B cell (primary cell): ENCODE measurements around the gene FAM114A1. TPM values are rescaled to one million over a fixed set of nuclear protein-coding genes. Genes with fewer than 3 reads are reported as not detected.

Experiments
- ATAC-seq: fragments of 200-7000 bp; cut with Tn5 transposase; one replicate; pipeline ENCODE4 v1.10.0; 2021; ENCODE audit warnings: low read depth, mild to moderate bottlenecking, moderate number of reproducible peaks, moderate library complexity
- CTCF ChIA-PET: fragments of 350-600 bp; sonication (Branson Sonifier 250); formaldehyde crosslinking; loops from one replicate; lab custom pipeline; 2021; ENCODE audit warnings: antibody characterized with exemption, inconsistent platforms; lab: Charles Lee
- POLR2A ChIA-PET: fragments of 350-600 bp; sonication (Branson Sonifier 250); formaldehyde crosslinking; loops from one replicate; lab custom pipeline; 2021; ENCODE audit warnings: antibody characterized with exemption; lab: Charles Lee
- DNase-seq: peaks from one replicate; pipeline ENCODE4 v3.0.0; 2013
- H2AFZ ChIP-seq: 2 replicates; pipeline ENCODE4 v1.6.1; 2012; ENCODE audit warnings: mild to moderate bottlenecking, low read depth, low read length; ENCODE audit not compliant: insufficient read depth, poor library complexity, severe bottlenecking
- H3K27ac ChIP-seq, 2 donors: 1 replicate in 1 of 2; 2 replicates in 1 of 2; pipeline ENCODE4 v1.5.1; 2012 to 2013; ENCODE audit warnings: low read length in 2 of 2, mild to moderate bottlenecking in 2 of 2, moderate library complexity in 1 of 2
- H3K27me3 ChIP-seq, 4 experiments: fragments of 200-600 bp in 1 of 4; sonication (generic) in 1 of 4; replicated peaks in 1 of 4; 1 replicate in 2 of 4; 2 replicates in 2 of 4; pipeline versions ENCODE4 v1.6.1 to v1.7.0; 2013 to 2016; ENCODE audit warnings: low read length in 3 of 4, mild to moderate bottlenecking in 2 of 4, mixed read lengths in 1 of 4, moderate library complexity in 1 of 4; ENCODE audit not compliant: insufficient read depth in 4 of 4, control insufficient read depth in 3 of 4; ENCODE audit errors: control extremely low read depth in 1 of 4
- H3K36me3 ChIP-seq, 2 experiments: replicated peaks in 1 of 2; 1 replicate in 1 of 2; 2 replicates in 1 of 2; pipeline versions ENCODE4 v1.6.1 to v1.7.1; 2013; ENCODE audit warnings: low read length in 1 of 2; ENCODE audit not compliant: insufficient read depth in 2 of 2, control insufficient read depth in 1 of 2; ENCODE audit errors: control extremely low read depth in 1 of 2, extremely low read depth in 1 of 2
- H3K4me1 ChIP-seq, 2 donors: fragments of 200-600 bp in 1 of 2; sonication (generic) in 1 of 2; 1 replicate in 1 of 2; 2 replicates in 1 of 2; pipeline versions ENCODE4 v1.5.1 to v1.6.1; 2013 to 2017; ENCODE audit warnings: low read length in 2 of 2; ENCODE audit not compliant: control insufficient read depth in 2 of 2, insufficient read depth in 2 of 2
- H3K4me2 ChIP-seq: replicated peaks from 2 replicates; pipeline ENCODE3; 2012; ENCODE audit warnings: mild to moderate bottlenecking, low read depth, low read length; ENCODE audit not compliant: poor library complexity, severe bottlenecking
- H3K4me3 ChIP-seq, 5 experiments: fragments of 200-600 bp in 1 of 5; sonication (generic) in 1 of 5; 1 replicate in 3 of 5; 2 replicates in 2 of 5; pipeline versions ENCODE4 v1.5.1 to v1.7.0; 2011 to 2016; ENCODE audit warnings: low read length in 4 of 5, mild to moderate bottlenecking in 4 of 5, low read depth in 2 of 5, control low read depth in 1 of 5, moderate library complexity in 1 of 5; ENCODE audit not compliant: insufficient read depth in 1 of 5; ENCODE audit errors: control extremely low read depth in 1 of 5, extremely low read depth in 1 of 5
- H3K79me2 ChIP-seq: fragments of 200-600 bp; sonication (generic); one replicate; pipeline ENCODE4 v1.6.0; 2016; ENCODE audit warnings: low read length; ENCODE audit not compliant: control insufficient read depth, insufficient read depth
- H3K9ac ChIP-seq: fragments of 200-600 bp; sonication (generic); 2 replicates; pipeline ENCODE4 v1.6.1; 2017; ENCODE audit warnings: mild to moderate bottlenecking, low read length, moderate library complexity
- H3K9me3 ChIP-seq, 3 donors: one replicate each; pipeline versions ENCODE4 v1.6.1 to v1.7.1; 2013; ENCODE audit warnings: low read length in 2 of 3; ENCODE audit not compliant: control insufficient read depth in 2 of 3, insufficient read depth in 1 of 3; ENCODE audit errors: control extremely low read depth in 1 of 3
- H4K20me1 ChIP-seq: 2 replicates; pipeline ENCODE4 v1.6.0; 2012; ENCODE audit warnings: mild to moderate bottlenecking, low read length; ENCODE audit not compliant: insufficient read depth, control insufficient read depth, poor library complexity, severe bottlenecking
- H3K27ac Mint-ChIP-seq: one replicate; pipeline ENCODE4 v1.8.0; 2021; ENCODE audit warnings: mixed read lengths
- H3K27me3 Mint-ChIP-seq: one replicate; pipeline ENCODE4 v1.8.0; 2021; ENCODE audit warnings: mixed read lengths
- H3K4me1 Mint-ChIP-seq: one replicate; pipeline ENCODE4 v1.8.0; 2021; ENCODE audit warnings: mixed read lengths
- H3K4me3 Mint-ChIP-seq: one replicate; pipeline ENCODE4 v1.8.0; 2021; ENCODE audit warnings: mixed read lengths
- H3K9me3 Mint-ChIP-seq: one replicate; pipeline ENCODE4 v1.8.0; 2022; ENCODE audit warnings: mixed read lengths; ENCODE audit not compliant: insufficient read depth
- EZH2 ChIP-seq: IDR thresholded peaks from 2 replicates; pipeline ENCODE4 v1.6.1; 2012; ENCODE audit warnings: borderline replicate concordance, low read depth, mild to moderate bottlenecking, moderate library complexity, low read length; ENCODE audit not compliant: insufficient read depth, poor library complexity, severe bottlenecking
- WGBS: methylation state at CpG from one replicate; pipeline ENCODE4 v1.1.5; 2013; ENCODE audit warnings: missing lambda C conversion rate; ENCODE audit not compliant: insufficient coverage; 5-methylcytosine and 5-hydroxymethylcytosine counted together
- intact Hi-C: fragments of 100-400 bp; cut with micrococcal nuclease; formaldehyde crosslinking; loops from one replicate; pipeline ENCODE4 v1.10.0; 2022
- polyA plus RNA-seq: library from polyadenylated mRNA; depleted of rRNA; stranded (reverse); fragments of >200 nt; gene quantifications from 2 replicates; pipeline ENCODE4 v1.2.3, GENCODE V29; 2012
- total RNA-seq, 2 donors: library from RNA; stranded (reverse); fragments of 120-200 nt in 1 of 2; gene quantifications; 1 replicate in 1 of 2; 2 replicates in 1 of 2; pipeline versions ENCODE4 v1.2.3 to v1.2.4, GENCODE V29; 2013 to 2022
- TF ChIP-seq, protein P1 (sequence below): fragments of 200-600 bp; IDR thresholded peaks from one replicate; pipeline ENCODE4 v1.8.0; 2022; ENCODE audit warnings: antibody characterized with exemption, mild to moderate bottlenecking

FAM114A1 gene
- total and polyA plus RNA-seq, 2 donors (not counting 1 experiment from before 2014, with no cell fraction given), result 0.30 to 2.9 TPM

DNA sequence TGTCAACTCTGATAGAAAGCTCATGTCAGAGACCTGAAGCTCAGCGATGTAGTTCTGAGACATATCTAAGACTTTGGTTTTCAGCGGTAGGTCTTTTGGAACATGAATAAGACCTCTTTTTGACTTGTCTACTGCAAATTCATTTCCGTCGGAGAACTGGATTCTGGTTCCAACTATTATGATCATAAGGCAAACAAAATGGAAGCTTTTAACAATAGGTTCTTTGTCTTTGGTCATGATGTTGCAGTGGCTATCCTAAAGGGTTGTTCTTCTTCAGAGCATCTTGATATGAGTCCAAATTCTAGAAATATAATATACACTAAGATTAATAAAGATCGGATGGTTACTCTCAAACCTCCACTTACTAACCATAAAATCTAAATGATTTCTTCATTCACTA, 38.4 kb upstream of the FAM114A1 start:
- Histone ChIP-seq H4K20me1 (peaks cover 8% of the 10 kb centered on the region), H3K36me3 (peaks cover 1 to 51% of the 10 kb centered on the region in 2 experiments), H3K27ac (peak overlapping the region in 1 of 2 donors; percentile 50), H3K4me3 (no peak overlapping the region), H3K4me2 (no peak overlapping the region), H3K27me3 (no peaks in the 10 kb centered on the region), H3K9me3 (peaks cover 5 to 19% (median 6%) of the 10 kb centered on the region in 3 donors), H2AFZ (no peak overlapping the region), H3K79me2 (peaks cover 75% of the 10 kb centered on the region), H3K9ac (no peak overlapping the region), H3K4me1 (peaks cover 6 to 13% of the 10 kb centered on the region in 2 donors)
- Mint-ChIP-seq H3K4me3 (no peak overlapping the region), H3K4me1 (peaks cover 36% of the 10 kb centered on the region), H3K27ac (no peak overlapping the region), H3K9me3 (peaks cover 5% of the 10 kb centered on the region), H3K27me3 (no peaks in the 10 kb centered on the region)
- 100% methylated on average over 3 of the region's 5 CpGs for WGBS
- ChIA-PET POLR2A (no interaction called here), CTCF (interaction anchor here (0.6 to 1.9 kb wide), 6 partner anchors 10 to 301 kb away, joined by 3 to 8 read pairs (median 4); partner anchors contain the start of gene TLR6)
- TF ChIP-seq EZH2, result no peak
- TF ChIP-seq, protein P1, sequence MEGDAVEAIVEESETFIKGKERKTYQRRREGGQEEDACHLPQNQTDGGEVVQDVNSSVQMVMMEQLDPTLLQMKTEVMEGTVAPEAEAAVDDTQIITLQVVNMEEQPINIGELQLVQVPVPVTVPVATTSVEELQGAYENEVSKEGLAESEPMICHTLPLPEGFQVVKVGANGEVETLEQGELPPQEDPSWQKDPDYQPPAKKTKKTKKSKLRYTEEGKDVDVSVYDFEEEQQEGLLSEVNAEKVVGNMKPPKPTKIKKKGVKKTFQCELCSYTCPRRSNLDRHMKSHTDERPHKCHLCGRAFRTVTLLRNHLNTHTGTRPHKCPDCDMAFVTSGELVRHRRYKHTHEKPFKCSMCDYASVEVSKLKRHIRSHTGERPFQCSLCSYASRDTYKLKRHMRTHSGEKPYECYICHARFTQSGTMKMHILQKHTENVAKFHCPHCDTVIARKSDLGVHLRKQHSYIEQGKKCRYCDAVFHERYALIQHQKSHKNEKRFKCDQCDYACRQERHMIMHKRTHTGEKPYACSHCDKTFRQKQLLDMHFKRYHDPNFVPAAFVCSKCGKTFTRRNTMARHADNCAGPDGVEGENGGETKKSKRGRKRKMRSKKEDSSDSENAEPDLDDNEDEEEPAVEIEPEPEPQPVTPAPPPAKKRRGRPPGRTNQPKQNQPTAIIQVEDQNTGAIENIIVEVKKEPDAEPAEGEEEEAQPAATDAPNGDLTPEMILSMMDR, result no peak
- DNase-seq (no peak), ATAC-seq (no peak)
- intact Hi-C loops, result no loop called here

DNA sequence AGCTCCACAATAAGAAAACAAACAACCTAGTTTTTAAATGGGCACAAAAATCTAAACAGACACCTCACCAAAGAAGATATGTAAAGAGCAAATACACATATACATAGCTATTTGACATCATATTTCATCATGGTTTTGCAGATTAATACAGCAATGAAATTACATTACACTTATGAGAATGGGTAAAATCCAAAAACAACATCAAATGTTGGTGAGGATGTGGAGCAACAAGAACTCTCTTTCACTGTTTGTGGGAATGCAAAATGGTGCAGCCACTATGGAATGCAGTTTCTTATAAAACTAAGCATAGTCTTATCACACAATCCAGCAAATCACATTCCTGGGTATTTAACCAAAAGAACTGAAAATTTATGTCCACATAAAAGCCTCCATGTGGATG, 36.0 kb upstream of the FAM114A1 start:
- Mint-ChIP-seq H3K27ac (no peak overlapping the region), H3K4me1 (peaks cover 31% of the 10 kb centered on the region), H3K27me3 (no peaks in the 10 kb centered on the region), H3K9me3 (peaks cover 6% of the 10 kb centered on the region), H3K4me3 (no peak overlapping the region)
- TF ChIP-seq EZH2, result no peak
- TF ChIP-seq, protein P1, result no peak
- ATAC-seq, result no peak
- no peak for DNase-seq
- Histone ChIP-seq H4K20me1 (peaks cover 8% of the 10 kb centered on the region), H3K4me3 (no peak overlapping the region), H3K9ac (no peak overlapping the region), H3K79me2 (peaks cover 76% of the 10 kb centered on the region), H3K4me1 (peaks cover 6 to 13% of the 10 kb centered on the region in 2 donors), H2AFZ (no peak overlapping the region), H3K9me3 (peaks cover 9 to 27% (median 22%) of the 10 kb centered on the region in 3 donors), H3K27me3 (no peaks in the 10 kb centered on the region), H3K27ac (no peak overlapping the region), H3K4me2 (no peak overlapping the region), H3K36me3 (peaks cover 1 to 50% of the 10 kb centered on the region in 2 experiments)
- CTCF ChIA-PET, result interaction anchor here (0.9 to 2.0 kb wide), 3 partner anchors 13 to 72 kb away, joined by 3 to 6 read pairs (median 5); partner anchors contain the start of gene TLR6
- POLR2A ChIA-PET, result interaction anchor here (0.8 to 1.4 kb wide), 2 partner anchors 10 to 16 kb away, joined by 3 to 4 read pairs; no protein-coding TSS in a partner anchor
- intact Hi-C loops, result no loop called here
